Activated naive CD4-positive, alpha-beta T cell treated with anti-CD3 and anti-CD28 coated beads, Interleukin-2, amount 10 ng/mL, durations not matched to agents 7 days and 5 days (primary cell): Measurements from ENCODE around the gene C2orf76.

Experiments used
- CTCF ChIA-PET: fragments of 350-600 bp; sonication (Branson Sonifier 250); formaldehyde crosslinking; loops from one replicate; lab custom pipeline; 2021; ENCODE audit warnings: antibody characterized with exemption; lab: Charles Lee
- DNase-seq: peaks from one replicate; pipeline ENCODE4 v3.0.0-alpha.2; 2020
- H3K27ac Mint-ChIP-seq: one replicate; pipeline ENCODE4 v1.8.0; 2021; ENCODE audit warnings: mild to moderate bottlenecking, moderate library complexity, mixed read lengths
- H3K27me3 Mint-ChIP-seq: one replicate; pipeline ENCODE4 v1.8.0; 2021; ENCODE audit warnings: mild to moderate bottlenecking, mixed read lengths
- H3K36me3 Mint-ChIP-seq: one replicate; pipeline ENCODE4 v1.8.0; 2021; ENCODE audit warnings: mixed read lengths
- H3K4me1 Mint-ChIP-seq: one replicate; pipeline ENCODE4 v1.8.0; 2021; ENCODE audit warnings: mixed read lengths
- H3K4me3 Mint-ChIP-seq: one replicate; pipeline ENCODE4 v1.8.0; 2021; ENCODE audit warnings: mild to moderate bottlenecking, moderate library complexity, mixed read lengths
- H3K9me3 Mint-ChIP-seq: one replicate; pipeline ENCODE4 v1.8.0; 2021; ENCODE audit warnings: mixed read lengths

Gene C2orf76

GRCh38 chr2:119253114-119253702 is 113.4 kb downstream of the C2orf76 start:
- Mint-ChIP-seq H3K9me3 (no peaks in the 10 kb centered on the region), H3K27me3 (peaks cover 8% of the 10 kb centered on the region), H3K4me1 (no peaks in the 10 kb centered on the region), H3K4me3 (no peak overlapping the region), H3K27ac (no peak overlapping the region), H3K36me3 (no peaks in the 10 kb centered on the region)
- CTCF ChIA-PET = no interaction called here
- no peak for DNase-seq
